HepG2 (cell line): ENCODE results near the gene ATXN7L3. TPM values are rescaled to one million over a fixed set of nuclear protein-coding genes. Genes with fewer than 3 reads are reported as not detected.

Experiments used
- DNMT1 ChIP-seq: sonication (generic); formaldehyde crosslinking; IDR thresholded peaks from 2 replicates; pipeline ENCODE4 v1.5.1; 2020; ENCODE audit warnings: mild to moderate bottlenecking, missing genetic modification reagents
- ELK4 ChIP-seq: sonication (generic); formaldehyde crosslinking; IDR thresholded peaks from 2 replicates; pipeline ENCODE4 v1.9.0; 2021; ENCODE audit warnings: missing genetic modification reagents, borderline replicate concordance
- GPN1 ChIP-seq: sonication (generic); formaldehyde crosslinking; IDR thresholded peaks from 2 replicates; pipeline ENCODE4 v1.5.1; 2020; ENCODE audit warnings: missing genetic modification reagents, borderline replicate concordance
- RFXAP ChIP-seq: sonication (generic); formaldehyde crosslinking; IDR thresholded peaks from 2 replicates; pipeline ENCODE4 v1.4.0; 2020; ENCODE audit warnings: missing genetic modification reagents, borderline replicate concordance
- SP1 ChIP-seq, 2 experiments: fragments of 450-650 bp in 1 of 2; sonication (generic) in 1 of 2; formaldehyde crosslinking in 1 of 2; IDR thresholded peaks; 2 replicates each; pipeline versions ENCODE4 v1.4.0 to v1.6.1; 2016 to 2020; ENCODE audit warnings: missing genetic modification reagents in 1 of 2
- ZBTB40 ChIP-seq, 2 experiments: fragments of 450-650 bp in 1 of 2; sonication (generic) in 1 of 2; formaldehyde crosslinking in 1 of 2; IDR thresholded peaks; 2 replicates each; pipeline versions ENCODE4 v1.6.1 to v1.8.0; 2016 to 2022; ENCODE audit warnings: antibody characterized with exemption in 1 of 2, mild to moderate bottlenecking in 1 of 2, missing genetic modification reagents in 1 of 2
- ZFYVE20 ChIP-seq: sonication (generic); formaldehyde crosslinking; IDR thresholded peaks from 2 replicates; pipeline ENCODE4 v1.8.0; 2023; ENCODE audit warnings: low read depth, mild to moderate bottlenecking, moderate library complexity, missing genetic modification reagents, borderline replicate concordance
- ZNF709 ChIP-seq: sonication (generic); formaldehyde crosslinking; IDR thresholded peaks from 2 replicates; pipeline ENCODE4 v1.5.0; 2020; ENCODE audit warnings: mild to moderate bottlenecking, missing genetic modification reagents
- ZNF761 ChIP-seq: sonication (generic); formaldehyde crosslinking; conservative IDR thresholded peaks from 2 replicates; pipeline ENCODE4 v1.4.0; 2020; ENCODE audit warnings: mild to moderate bottlenecking, missing genetic modification reagents
- polyA plus RNA-seq, 8 experiments: library from polyadenylated mRNA; depleted of rRNA in 3 of 8; stranded (reverse) in 7 of 8; unstranded in 1 of 8; fragments of >200 nt; fragmentation: Illumina TruSeq in 4 of 8; extraction: Trizol in 4 of 8; gene quantifications; 2 replicates each; pipeline versions ENCODE4 v1.2.1 to v1.2.3, GENCODE V29; 2011 to 2016; ENCODE audit warnings: low read depth in 4 of 8, missing spikeins in 1 of 8, mixed read lengths in 1 of 8; ENCODE audit not compliant: insufficient read depth in 1 of 8
- total RNA-seq, 5 experiments: library from RNA; depleted of rRNA; stranded (reverse); fragments of >200 nt; fragmentation: Illumina TruSeq; extraction: Trizol; gene quantifications; 2 replicates each; pipeline ENCODE4 v1.2.3, GENCODE V29; 2016; ENCODE audit warnings: low read depth in 1 of 5
- TF ChIP-seq, protein P1 (sequence below): sonication (generic); formaldehyde crosslinking; conservative IDR thresholded peaks from 2 replicates; pipeline ENCODE4 v1.4.0; 2020; ENCODE audit warnings: missing genetic modification reagents
- TF ChIP-seq, protein P2 (sequence below): sonication (generic); formaldehyde crosslinking; IDR thresholded peaks from 2 replicates; pipeline ENCODE4 v1.8.1; 2022; ENCODE audit warnings: low read depth, mild to moderate bottlenecking, missing genetic modification reagents
- TF ChIP-seq, protein P3 (sequence below): sonication (generic); formaldehyde crosslinking; IDR thresholded peaks from 2 replicates; pipeline ENCODE4 v1.5.0; 2020; ENCODE audit warnings: missing genetic modification reagents, mild to moderate bottlenecking, borderline replicate concordance

Gene ATXN7L3
- total and polyA plus RNA-seq, 2 of the 13 experiments (the other 11 are each of a cell fraction or from before 2014, with no cell fraction given) = 44.5 to 59.1 TPM

DNA sequence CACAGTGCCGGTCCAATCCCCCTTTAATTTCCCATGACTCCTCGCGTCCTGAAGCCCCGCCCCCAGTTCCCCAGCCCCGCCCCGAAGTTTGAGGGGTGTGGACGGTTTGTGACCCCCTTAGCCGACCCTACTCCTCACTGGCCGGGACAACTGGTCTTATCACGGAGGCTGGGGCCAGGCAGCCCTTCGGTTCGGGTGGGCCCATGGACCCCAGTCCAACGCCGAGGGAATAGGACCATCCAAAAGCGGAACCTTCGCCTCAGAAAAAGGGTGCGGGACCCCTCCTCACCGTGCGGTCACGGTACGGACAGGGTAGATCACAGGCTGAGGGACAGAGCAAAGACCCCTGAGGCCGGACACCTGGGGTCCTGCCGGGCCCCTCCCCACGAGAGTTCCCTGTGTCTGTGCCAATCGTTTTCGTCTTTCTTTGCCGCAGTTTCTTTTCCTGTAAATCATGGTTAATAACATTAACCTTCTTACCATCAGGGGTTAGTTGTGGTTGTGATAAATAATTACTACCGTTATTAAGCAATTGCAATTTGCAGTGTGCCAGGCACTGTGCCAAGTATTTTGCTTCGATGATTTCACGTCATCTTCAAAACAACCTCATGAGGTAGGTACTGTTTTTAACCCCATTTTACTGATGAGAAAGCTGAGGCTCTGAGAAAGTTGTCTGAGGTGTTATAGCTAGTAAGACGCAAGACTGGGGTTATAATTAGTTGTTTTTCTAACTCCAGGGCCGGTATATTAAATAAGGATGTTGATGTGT, 12.4 kb downstream of the ATXN7L3 start (continued):
- no peak for TF ChIP-seq ELK4 (CRISPR knock-in tag)
- no peak for TF ChIP-seq RFXAP
- no peak for TF ChIP-seq ZFYVE20
- TF ChIP-seq, protein P1, sequence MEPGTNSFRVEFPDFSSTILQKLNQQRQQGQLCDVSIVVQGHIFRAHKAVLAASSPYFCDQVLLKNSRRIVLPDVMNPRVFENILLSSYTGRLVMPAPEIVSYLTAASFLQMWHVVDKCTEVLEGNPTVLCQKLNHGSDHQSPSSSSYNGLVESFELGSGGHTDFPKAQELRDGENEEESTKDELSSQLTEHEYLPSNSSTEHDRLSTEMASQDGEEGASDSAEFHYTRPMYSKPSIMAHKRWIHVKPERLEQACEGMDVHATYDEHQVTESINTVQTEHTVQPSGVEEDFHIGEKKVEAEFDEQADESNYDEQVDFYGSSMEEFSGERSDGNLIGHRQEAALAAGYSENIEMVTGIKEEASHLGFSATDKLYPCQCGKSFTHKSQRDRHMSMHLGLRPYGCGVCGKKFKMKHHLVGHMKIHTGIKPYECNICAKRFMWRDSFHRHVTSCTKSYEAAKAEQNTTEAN = no peak
- no peak for TF ChIP-seq SP1 (IDR thresholded peaks at IDR 0.05)
- TF ChIP-seq SP1 (CRISPR knock-in tag; IDR thresholded peaks at IDR 0.05) = no peak
- no peak; the same call in 1 of the 2 replicates for TF ChIP-seq ZNF761 (CRISPR knock-in tag)
- TF ChIP-seq, protein P2, sequence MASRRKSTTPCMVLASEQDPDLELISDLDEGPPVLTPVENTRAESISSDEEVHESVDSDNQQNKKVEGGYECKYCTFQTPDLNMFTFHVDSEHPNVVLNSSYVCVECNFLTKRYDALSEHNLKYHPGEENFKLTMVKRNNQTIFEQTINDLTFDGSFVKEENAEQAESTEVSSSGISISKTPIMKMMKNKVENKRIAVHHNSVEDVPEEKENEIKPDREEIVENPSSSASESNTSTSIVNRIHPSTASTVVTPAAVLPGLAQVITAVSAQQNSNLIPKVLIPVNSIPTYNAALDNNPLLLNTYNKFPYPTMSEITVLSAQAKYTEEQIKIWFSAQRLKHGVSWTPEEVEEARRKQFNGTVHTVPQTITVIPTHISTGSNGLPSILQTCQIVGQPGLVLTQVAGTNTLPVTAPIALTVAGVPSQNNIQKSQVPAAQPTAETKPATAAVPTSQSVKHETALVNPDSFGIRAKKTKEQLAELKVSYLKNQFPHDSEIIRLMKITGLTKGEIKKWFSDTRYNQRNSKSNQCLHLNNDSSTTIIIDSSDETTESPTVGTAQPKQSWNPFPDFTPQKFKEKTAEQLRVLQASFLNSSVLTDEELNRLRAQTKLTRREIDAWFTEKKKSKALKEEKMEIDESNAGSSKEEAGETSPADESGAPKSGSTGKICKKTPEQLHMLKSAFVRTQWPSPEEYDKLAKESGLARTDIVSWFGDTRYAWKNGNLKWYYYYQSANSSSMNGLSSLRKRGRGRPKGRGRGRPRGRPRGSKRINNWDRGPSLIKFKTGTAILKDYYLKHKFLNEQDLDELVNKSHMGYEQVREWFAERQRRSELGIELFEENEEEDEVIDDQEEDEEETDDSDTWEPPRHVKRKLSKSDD (CRISPR knock-in tag) = no peak
- TF ChIP-seq GPN1 (CRISPR knock-in tag) = no peak
- TF ChIP-seq, protein P3, sequence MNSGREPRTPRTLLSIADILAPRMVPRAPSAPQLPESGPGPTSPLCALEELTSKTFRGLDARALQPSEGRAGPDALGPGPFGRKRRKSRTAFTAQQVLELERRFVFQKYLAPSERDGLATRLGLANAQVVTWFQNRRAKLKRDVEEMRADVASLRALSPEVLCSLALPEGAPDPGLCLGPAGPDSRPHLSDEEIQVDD (CRISPR knock-in tag) = no peak
- no peak for TF ChIP-seq ZNF709 (CRISPR knock-in tag)
- no peak for TF ChIP-seq DNMT1 (CRISPR knock-in tag)
- no peak for TF ChIP-seq ZBTB40 (IDR thresholded peaks at IDR 0.05)
- no peak; the same call in 1 of the 2 replicates for TF ChIP-seq ZBTB40 (CRISPR knock-in tag; IDR thresholded peaks at IDR 0.05)
